Stimulated activated CD8-positive, alpha-beta memory T cell treated with anti-CD3 and anti-CD28 coated beads, Interleukin-7, amount 100 ng/mL, for 48 hours (primary cell): ENCODE data around the gene ALDH8A1.

Source experiments
- DNase-seq, 2 donors: peaks; one replicate each; pipeline ENCODE4 v3.0.0-alpha.2; 2020; ENCODE audit warnings: low read depth in 1 of 2; ENCODE audit errors: extremely low read depth in 1 of 2

The ALDH8A1 gene

GRCh38 chr6:134954272-134955000 is 4.5 kb upstream of the ALDH8A1 start:
- no peak for DNase-seq

- no peak for DNase-seq
These were observed 1.8 kb upstream of the ALDH8A1 start for GRCh38 chr6:134951494-134952263.

- no peak for DNase-seq
These were observed 581 bp upstream of the ALDH8A1 start for GRCh38 chr6:134950482-134950881.

GRCh38 chr6:134948691-134949090 is 1.2 kb downstream of the ALDH8A1 start:
- DNase-seq = no peak

- no peak for DNase-seq
These were observed 1.8 kb downstream of the ALDH8A1 start for GRCh38 chr6:134948142-134948541.

- DNase-seq = no peak
These were observed 4.9 kb downstream of the ALDH8A1 start for GRCh38 chr6:134945045-134945444.

GRCh38 chr6:134943522-134944111 is 6.3 kb downstream of the ALDH8A1 start:
- no peak for DNase-seq

- peak; percentile 34 to 76 for DNase-seq
These were observed 11.0 kb downstream of the ALDH8A1 start for GRCh38 chr6:134938896-134939295.

GRCh38 chr6:134937426-134937825 is 12.5 kb downstream of the ALDH8A1 start:
- no peak for DNase-seq

GRCh38 chr6:134936931-134937330 is 13.0 kb downstream of the ALDH8A1 start:
- no peak for DNase-seq

GRCh38 chr6:134936476-134936875 is 13.4 kb downstream of the ALDH8A1 start:
- DNase-seq = no peak

GRCh38 chr6:134934793-134935485 is 15.0 kb downstream of the ALDH8A1 start:
- DNase-seq = no peak

- DNase-seq = no peak
These were observed 17.1 kb downstream of the ALDH8A1 start for GRCh38 chr6:134932535-134933470.

- no peak for DNase-seq
These were observed 17.8 kb downstream of the ALDH8A1 start for GRCh38 chr6:134932098-134932497.

GRCh38 chr6:134930463-134930862 is 19.4 kb downstream of the ALDH8A1 start:
- no peak for DNase-seq

- no peak for DNase-seq
These were observed 21.6 kb downstream of the ALDH8A1 start for GRCh38 chr6:134928151-134928900.

- no peak for DNase-seq
These were observed 24.1 kb downstream of the ALDH8A1 start for GRCh38 chr6:134925800-134926199.

GRCh38 chr6:134921721-134922261 is 28.1 kb downstream of the ALDH8A1 start:
- no peak for DNase-seq

GRCh38 chr6:134921276-134921675 is 28.6 kb downstream of the ALDH8A1 start:
- DNase-seq = no peak
